Esophagus mucosa (tissue), 1 donor: ENCODE results near the gene G6PD. TPM values are rescaled to one million over a fixed set of nuclear protein-coding genes. Genes with fewer than 3 reads are reported as not detected.
"Not testable (repeated sequence)": the region's sequence is repeated elsewhere in the genome, so short reads cannot be mapped to it uniquely, and the experiment has no call there.

ENCODE experiments used
- ATAC-seq: fragments of 200-7000 bp; cut with Tn5 transposase; one replicate; pipeline ENCODE4 v1.9.1; 2020
- total RNA-seq: library from RNA; stranded (reverse); gene quantifications from one replicate; pipeline ENCODE4 v1.2.4, GENCODE V29; 2023
- donor health status: DM: yes; HTN: yes; CAD: no.

Gene G6PD
- total RNA-seq, 1 donor from 2014 or later = 75.4 TPM

DNA sequence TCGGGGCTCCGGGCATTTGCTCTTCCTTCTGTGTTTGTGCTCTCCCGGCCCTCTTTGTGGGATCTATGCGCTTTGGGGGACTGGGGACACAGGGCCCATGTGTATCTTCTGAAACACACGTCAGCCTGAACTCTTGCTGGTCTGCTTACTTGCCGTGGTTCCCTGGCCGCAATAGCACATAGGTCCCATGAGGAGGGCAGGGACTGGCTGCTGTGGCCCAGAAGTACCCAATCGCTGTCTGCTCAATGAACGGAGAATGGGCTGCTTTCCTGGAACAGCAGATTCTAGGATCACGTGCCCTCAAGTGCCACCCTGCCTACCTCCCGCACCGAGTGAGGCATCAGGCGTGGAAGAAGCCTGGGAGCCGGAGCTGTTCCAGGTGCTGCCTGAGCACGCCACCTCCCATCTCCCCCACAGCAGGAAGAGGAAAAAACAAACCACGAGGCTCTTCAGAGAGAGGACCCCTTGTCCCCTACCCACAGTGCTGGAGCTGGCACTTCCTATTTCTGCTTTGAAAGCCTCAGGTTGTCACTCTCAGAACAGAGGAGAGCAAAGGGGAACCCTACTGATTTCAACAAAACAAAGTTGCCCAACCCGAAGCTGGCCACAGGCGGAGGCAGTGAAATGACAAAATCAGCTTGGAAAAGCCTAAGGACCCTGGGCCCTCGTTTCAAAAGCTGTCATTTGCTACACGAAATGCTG, 3.8 kb downstream of the G6PD start:
- ATAC-seq = no peak

DNA sequence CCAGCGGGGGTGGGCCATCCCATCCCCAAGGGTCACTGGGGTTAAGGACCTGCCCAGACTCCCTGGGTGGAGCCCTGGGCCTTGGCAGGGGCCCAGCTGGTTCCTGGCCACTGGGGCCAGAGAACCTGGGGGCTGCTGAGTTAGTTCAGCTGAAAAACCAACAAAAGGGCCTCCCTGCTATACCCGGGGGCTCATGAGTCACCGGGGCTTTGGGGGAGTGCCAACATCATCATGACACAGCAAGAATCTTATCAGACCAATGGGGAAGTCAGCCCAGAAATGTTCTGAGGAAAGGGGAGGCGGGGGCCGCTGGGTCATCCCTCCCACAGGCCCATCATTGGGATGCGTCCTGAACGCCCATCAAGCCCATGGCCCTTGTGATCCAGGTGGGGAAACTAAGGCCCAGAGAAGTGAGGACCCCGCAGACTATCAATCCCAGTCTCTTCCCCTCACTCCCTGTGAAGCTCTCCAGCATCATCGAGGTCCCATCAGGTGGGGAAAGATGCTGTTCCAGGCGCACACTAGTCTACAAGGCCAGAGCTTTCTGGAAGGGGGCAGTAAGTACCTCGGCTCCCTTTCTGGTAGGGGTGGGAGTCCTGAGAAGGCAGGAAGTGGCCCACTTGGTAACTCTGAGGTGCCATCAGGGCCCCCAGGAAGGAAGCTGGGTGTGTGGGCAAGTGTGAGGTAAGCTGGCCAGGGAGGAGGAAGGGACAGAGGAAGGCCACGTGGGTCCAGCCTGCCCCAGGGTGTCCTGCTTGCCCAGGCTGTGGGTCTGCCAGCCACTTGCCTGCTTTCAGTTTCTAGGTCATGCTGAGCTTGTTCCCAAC, 4.5 kb downstream of the G6PD start:
- peak; percentile 35 for ATAC-seq

DNA sequence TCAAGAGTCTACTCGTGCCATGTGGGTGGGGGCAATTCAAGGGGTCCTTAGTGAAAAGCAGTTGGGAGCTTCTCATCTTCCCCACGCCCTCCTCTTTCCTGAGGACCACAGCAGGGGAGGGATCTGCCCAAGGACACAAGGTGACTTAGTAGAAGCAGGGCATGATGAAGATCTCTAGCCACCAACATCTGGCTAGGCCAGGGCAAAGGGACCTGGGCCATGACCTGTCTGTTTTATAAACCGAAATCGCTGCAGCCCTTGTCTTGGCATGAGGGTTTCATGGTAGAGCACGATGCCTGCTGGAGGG, 5.1 kb downstream of the G6PD start:
- ATAC-seq = no peak

DNA sequence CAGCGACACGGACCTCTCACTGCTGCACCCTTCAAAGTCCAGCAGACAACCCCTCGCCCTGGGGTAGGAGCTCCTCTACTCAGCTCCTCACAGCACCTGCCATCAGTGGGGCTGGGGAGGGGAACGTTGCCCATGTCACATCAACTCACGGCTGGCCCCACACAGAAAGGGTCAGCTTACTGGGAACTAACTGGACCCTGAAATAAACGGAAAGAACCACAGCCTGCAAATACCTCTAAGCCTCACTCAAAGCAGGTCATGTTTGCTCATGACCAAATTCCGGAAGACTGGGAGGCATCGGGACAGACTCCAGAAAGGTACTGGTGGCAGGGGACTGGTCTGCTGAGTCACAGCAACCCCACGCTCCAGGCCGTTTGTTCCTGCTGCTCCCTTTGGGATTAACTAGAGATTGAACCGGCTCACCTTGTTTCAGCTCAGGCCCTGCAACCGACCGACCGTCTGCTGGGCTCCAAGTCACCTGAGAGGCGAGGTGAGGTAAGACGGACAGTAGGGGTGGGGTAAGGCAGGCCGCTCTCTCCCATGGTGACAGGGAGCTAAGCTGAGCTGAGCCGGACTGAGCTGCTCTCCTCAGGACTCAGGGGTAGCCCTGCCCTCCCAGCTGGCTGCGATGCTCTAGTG, 5.6 kb downstream of the G6PD start:
- peak; percentile 92 for ATAC-seq

DNA sequence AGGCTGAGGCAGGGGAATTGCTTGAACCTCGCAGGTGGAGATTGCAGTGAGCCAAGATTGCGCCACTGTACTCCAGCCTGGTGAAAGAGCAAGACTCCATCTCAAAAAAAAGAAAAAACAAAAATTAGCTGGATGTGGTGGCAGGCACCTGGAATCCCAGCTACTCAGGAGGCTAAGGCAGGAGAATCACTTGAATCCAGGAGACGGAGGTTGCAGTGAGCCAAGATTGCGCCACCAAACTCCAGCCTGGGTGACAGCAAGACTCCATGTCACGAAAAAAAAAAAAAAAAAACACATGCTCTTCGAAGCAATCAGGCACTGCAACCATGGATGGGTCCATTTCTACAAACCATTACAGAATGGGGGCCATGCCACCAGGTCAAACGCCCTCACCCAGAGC, 6.3 kb downstream of the G6PD start:
- not testable (repeated sequence) for ATAC-seq

DNA sequence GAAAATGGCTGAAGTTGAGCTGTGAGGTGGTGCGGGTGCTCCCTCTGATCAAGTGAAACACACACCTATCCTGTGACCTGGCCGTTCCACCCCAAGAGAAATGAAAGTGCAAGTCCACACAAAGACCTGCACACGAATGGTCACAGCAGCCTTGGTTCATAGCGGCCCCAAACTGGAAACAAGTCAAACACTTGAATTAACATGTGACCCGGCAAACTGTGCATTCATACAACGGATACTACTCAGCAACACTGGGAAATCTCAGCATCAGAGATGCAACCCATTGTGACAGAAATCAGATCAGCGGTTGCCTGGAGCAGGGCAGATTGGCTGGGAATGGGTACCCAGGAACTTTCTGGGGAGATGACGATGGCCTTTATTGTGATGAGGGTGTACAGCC, 7.6 kb downstream of the G6PD start:
- ATAC-seq = no peak

DNA sequence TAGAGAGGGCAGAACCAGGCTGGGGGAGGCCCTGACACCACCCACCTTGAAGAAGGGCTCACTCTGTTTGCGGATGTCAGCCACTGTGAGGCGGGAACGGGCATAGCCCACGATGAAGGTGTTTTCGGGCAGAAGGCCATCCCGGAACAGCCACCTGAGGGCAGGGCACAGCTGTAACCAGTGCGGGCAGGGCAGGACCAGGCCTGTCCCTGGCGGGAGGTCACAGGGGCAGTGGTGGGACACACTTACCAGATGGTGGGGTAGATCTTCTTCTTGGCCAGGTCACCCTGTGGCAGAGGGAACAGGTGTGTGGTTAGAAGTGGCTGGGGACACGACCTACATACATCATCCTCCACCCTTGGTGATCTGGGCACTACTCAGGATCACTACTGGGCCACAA, 10.8 kb downstream of the G6PD start:
- ATAC-seq = no peak

DNA sequence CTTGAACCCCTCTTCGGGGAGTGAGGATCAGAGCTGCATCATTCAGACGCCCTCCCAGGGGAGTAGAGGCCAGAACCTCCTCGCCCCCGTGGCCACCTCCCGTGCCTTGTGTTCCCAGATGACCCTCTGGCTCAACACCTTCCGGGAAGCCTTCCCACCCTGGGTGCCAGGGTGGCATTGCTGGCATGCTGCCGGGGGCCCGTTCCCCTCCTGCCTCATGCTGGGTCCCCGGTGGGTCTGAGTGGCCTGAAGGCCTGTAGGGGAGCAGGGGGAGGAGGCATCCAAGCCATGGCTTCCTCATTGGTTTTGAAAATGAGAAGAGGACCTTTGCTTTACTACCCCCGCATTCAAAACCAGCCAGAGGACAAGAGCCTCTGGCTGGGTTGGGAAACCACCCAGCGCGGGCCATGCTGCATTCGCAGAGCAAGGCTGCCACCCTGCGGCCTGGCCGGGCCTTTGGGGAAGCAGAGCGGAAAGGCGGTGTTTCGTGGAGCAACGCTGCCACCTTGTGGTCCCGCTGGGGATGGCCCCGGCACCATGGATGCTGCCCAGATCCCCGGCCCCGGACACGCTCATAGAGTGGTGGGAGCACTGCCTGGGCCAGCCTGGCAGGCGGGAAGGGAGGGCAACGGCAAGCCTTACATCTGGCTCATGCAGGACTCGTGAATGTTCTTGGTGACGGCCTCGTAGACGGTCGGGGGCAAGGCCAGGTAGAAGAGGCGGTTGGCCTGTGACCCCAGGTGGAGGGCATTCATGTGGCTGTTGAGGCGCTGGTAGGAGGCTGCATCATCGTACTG, 11.9 kb downstream of the G6PD start:
- ATAC-seq = peak; percentile 94

DNA sequence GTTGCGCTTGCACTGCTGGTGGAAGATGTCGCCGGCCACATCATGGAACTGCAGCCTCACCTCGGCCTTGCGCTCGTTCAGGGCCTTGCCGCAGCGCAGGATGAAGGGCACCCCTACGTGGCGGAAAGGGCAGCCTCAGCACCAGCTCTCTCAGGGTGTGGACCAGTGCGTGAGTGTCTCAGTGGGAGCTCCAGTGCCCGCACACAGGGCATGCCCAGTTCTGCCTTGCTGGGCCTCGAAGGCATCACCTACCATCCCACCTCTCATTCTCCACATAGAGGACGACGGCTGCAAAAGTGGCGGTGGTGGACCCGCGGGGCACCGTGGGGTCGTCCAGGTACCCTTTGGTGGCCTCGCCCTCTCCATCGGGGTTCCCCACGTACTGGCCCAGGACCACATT, 14.0 kb downstream of the G6PD start:
- no peak for ATAC-seq

DNA sequence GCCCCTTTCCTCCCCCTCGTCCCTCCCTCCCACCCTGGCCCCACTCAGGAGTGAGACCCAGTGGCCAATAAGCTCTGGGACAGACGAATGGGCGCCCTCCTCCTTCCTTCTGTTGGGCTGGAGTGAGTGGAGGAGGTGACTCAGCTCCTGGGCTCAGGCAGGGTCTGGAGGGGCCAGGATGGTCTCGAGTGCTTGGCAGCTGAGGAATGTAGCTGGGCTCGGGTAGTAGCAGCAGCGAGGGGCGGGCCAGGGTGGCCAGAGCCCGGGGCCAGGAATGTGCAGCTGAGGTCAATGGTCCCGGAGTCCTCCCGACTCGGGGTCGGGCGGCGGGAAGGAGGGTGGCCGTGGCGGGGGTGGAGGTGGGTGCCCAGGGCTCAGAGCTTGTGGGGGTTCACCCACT, 15.0 kb downstream of the G6PD start:
- no peak for ATAC-seq

DNA sequence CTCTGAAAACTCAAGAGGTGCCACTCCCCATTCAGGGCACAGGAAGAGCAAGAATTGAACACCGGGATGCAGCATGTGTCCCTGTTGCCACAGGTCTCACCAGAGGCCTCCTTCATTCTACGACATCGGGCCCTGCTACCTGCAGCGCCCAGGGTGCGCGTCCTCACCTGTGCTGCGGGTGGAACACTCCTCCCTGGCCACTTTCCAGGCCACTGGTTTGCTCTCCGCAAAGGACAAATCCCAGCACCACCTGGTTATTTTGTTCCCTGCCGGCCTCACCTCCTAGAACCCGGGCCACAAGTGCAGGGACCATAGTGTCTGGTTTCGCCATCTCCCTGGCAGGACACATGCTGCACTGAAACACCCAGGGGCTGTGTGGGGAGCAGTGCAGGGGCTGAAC, 16.4 kb downstream of the G6PD start:
- no peak for ATAC-seq

DNA sequence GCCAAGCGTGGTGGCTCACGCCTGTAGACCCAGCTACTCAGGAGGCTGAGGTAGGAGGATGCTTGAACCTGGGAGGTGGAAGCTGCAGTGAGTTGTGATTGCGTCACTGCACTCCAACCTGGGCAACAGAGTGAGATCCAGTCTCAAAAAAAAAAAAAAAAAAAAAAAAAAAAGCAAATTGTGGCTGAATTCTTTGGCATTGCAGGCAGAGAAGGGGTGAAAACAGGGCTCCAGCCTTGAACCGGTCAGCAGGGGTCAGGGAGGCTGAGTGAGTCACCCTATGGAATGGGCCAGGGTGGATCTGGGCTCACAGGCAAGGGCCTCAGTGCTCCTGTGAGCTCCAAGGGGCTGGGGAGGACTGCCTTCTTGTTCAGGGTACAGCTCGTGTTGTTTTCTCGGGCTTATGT, 17.4 kb downstream of the G6PD start:
- no peak for ATAC-seq

DNA sequence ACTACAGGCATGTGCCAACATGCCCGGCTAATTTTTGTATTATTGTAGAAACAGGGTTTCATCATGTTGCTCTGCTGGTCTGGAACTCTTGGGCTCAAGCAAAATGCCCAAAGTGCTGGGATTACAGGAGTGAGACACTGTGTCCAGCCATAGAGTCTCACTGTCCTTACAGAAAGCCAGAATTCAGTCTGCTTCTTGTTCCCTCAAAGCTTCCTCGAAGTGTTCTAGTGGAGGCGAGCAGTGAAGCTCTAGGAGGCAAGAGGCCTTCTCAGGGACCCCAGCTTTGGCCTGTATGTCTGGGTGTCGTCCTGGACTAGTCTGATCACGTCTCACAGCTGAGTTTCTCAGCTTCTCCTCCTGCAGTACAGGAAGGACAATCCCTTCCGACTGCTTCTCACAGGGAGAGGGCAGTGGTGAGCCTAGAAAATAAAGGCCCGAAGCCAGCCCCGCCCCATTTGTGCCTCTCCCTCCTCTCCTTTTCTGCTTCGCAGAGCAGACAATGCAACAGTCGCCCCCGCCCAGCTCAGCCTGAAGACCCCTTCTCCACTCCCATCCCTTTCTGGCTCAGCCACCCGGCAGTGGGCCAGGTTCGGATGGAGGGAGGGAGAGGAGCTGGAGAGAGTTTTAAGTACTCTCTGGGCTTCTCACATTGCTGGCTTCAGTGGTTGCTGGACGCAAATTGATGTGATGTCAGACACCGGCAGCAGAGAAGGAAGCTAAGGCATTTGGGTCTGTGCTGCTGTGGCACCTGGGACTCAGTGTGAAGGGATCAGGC, 19.6 kb downstream of the G6PD start:
- peak; percentile 83 for ATAC-seq

DNA sequence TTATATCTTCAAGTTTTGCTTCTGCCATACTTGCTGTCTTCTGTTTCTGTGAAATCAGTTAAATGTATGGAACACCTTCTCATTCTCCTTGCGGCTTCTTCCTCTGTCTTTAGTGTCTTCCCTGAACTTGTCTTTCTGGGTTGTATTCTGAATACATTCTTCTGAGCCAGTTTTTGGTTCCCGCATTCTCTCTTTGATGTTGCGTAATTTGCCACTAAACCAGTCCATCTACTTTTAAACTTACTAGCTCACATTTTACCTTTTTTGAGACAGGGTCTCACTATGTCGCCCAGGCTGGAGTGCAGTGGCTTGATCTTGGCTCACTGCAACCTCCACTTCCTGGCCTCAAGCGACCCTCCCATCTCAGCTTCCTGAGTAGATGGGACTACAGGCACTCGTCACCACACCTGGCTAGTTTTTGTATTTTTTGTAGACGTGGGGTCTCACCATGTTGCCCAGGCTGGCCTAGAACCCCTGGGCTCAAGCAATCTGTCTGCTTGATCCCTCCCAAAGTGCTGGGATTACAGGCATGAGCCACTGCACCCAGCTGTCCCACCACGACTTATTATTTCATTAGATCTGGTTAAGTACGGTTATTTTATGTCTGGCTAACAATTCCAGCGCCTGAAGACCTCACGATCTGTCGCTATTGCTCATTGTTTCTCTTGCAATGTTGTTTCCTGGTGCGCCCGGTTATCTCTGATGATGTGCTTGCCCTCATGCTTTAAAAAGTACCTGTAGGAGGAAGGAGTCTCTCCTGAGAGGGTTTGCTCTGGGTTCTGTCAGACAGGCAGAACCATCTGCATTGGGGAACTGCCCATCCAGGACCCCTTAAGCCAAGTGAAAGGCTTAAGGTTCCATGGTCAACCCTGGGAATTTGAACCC, 20.8 kb downstream of the G6PD start:
- peak; percentile 37 for ATAC-seq

DNA sequence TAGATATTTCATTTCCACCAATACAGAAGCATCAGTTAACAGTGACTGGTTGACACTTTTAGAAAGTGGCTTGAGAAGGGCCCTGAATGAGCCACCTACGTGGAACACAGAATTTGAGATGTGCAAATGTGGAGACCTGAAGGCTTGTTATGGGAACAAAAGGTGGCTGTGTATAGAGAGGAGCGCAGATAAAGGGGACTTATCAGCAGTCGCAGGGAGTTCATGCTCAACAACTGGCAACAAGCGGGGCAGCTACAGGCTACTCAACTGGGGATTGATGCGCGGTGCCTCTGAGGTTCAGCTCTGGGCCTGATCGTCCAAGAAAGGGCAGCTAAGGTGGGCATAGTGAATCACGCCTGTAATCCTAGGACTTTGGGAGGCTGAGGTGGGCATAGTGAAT, 27.3 kb downstream of the G6PD start:
- ATAC-seq = no peak

DNA sequence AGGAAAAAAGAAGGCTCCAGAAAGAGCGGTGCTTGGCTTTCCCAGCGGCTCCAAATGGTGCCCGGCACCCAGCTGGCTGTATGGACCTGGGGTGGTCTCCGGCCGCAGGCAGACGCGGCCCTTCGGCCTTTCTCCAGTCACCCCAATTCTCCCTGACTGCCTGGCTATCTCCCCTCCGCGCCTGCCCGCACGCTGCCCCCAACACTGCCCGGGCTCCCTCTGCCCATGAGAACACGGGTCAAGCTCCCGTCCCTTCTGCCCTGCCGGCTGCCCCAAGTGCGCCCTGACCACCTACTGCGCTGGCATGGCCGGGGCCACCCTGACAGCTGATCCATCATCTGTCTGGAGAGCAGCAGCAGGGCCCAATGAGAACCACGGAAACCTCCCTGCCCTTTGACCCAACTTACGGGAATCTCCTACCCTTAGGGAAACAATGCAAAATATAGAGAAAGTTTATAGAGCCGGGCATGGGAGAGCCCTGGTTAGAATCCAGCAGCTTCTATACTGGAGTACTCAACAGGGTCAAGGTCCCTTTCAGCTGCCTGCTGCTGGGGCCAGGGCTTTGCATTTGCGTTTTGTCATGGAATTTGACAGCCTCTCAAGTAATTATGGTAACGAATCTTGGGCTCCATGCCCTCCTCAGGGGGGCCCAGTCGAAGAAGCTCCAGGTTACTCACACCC, 29.4 kb downstream of the G6PD start:
- no peak for ATAC-seq

DNA sequence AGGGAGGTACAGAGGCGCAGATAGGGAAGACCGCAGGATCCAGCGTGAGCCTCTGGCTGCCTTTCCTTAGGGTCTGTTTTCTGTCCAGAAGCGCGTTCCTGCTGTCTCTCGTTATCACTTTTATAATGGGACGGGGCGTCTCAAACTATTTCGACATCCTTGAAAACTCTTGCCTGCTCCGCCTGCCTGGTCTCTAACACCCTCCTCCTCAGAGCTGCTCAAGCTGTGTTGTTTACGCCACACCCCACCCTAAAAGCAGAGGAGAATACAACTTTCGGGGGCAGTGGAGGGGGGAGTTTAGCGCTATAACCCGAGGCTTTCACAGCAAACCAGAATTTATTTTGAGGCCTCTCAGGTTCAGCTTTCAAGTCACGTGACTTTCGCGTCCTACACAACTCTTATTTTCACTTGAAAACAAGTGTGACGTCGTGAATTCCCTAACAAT, 30.0 kb downstream of the G6PD start:
- peak; percentile 2 for ATAC-seq

DNA sequence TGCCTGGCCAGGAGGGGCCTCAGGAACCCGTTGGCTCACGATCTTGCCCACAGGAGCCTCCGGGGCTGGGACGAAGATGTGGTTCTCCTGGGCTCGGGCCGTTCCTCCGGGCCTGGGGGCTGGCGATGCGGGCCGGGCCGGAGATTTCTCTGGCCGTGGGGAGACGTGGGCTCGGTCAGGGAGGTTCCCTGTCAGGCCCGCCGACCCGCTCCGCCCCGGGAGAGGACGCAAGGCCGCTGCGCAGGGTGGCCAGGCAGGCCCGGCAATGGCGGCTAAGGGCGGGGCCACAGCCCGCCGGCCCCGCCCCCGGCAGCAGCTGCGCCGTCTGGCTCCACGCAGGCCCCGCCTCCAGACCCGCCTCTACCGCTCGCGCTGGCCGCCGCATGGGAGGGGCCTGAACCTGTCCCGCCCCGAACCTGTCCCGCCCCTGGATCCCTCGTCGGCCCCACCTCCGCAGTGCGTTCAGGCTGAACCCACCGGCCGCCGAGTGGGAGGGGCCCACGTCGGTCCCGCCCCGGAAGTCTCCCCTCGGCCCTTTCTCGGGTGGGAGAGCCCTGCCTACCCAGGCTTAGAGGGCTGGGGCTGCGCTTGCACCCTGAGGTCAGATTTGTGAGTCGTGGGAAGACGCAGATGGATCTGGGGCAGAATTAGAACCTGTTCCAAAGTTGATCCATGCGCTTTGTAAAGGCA, 30.5 kb downstream of the G6PD start, which contains the start of gene FAM3A:
TSS of gene FAM3A (minus strand) at position 267 of the 690 bp plus-strand sequence. CDS start 460 bp downstream, outside the sequence.
- peak; percentile 99 for ATAC-seq

DNA sequence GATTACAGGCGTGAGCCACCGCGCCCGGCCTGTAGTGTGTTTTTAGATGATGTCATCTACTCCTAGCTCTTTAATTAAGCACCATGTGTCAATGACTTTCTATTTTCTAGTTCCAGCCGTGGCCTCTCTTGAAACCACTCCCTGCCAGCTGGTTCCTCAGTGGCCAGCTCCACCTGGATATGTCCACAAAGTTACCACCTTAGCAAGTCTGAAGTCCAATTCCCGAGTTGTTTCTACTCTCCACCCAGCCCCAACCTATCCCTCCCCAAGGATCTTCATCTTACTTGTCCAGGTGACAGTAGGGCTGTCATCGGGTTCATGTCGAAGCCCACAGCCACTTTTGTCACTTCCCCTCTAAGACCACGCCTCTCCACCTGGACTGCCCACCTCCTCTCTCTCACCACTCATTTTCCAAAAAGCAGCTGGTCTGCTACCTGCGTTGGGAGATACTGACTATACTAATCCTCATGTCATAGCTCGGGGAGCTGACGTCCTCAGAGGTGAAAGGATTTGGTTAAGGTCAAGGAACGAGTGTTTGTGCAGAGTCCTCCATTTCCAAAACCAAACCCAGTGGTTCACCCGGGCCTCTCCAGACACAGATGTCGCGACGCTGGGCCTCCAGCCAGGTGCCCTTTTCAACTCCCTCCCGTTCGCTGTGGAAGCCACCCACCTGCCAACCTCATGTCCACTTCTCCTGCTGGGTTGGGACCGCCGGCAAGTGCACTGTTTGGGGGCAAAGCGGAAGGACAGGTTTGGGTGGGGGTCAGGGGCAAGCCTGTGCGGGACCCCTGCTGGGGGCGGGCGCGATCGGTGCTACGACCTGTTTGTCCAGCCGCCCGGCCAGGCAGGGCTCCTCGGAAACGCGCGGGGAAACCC, 31.3 kb downstream of the G6PD start:
- ATAC-seq = peak; percentile 5
